K562 (cell line): Measurements from ENCODE around the gene VANGL1. TPM values are rescaled to one million over a fixed set of nuclear protein-coding genes. Genes with fewer than 3 reads are reported as not detected.

ENCODE experiments used
- ATAC-seq: fragments of 200-7000 bp; cut with Tn5 transposase; 3 replicates; pipeline ENCODE4 v1.9.1; 2020; ENCODE audit warnings: moderate library complexity
- BruUV-seq: library from RNA; stranded (reverse); fragments of 400-500 nt; replicated peaks from 2 replicates; lab custom pipeline; 2021; lab: Mats Ljungman, UMichigan
- CTCF ChIA-PET: fragments of 300-600 bp; formaldehyde crosslinking; extraction: SDS; loops from one replicate; lab custom pipeline; 2021; ENCODE audit warnings: low intra/inter-chr PET ratio; lab: Yijun Ruan, JAX
- POLR2A ChIA-PET: fragments of 300-600, 350-650 bp; sonication (Branson Sonifier 250); formaldehyde crosslinking; extraction: SDS; loops from one replicate; lab custom pipeline; 2021; ENCODE audit warnings: antibody characterized with exemption, inconsistent platforms; lab: Yijun Ruan, JAX
- DNase-seq, 4 experiments: peaks; one replicate each; pipeline versions ENCODE4 v3.0.0 to v3.0.0-alpha.2; 2011 to 2018; ENCODE audit warnings: low spot score in 3 of 4, mixed read lengths in 3 of 4; ENCODE audit errors: extremely low read depth in 1 of 4
- FAIRE-seq: peaks from 2 replicates; lab custom pipeline; 2011; peaks lifted over from hg19 to GRCh38; lab: Jason Lieb, UNC
- H2AFZ ChIP-seq: 2 replicates; pipeline ENCODE4 v1.6.0; 2011; ENCODE audit warnings: low read depth, low read length, control low read depth, inconsistent platforms
- H3K27ac ChIP-seq: fragments of 200-600 bp; 3 replicates; pipeline ENCODE4 v1.8.0; 2011; ENCODE audit warnings: low read depth, mild to moderate bottlenecking, control low read depth, inconsistent platforms, low read length, moderate library complexity, mixed read lengths; ENCODE audit errors: extremely low read depth
- H3K27me3 ChIP-seq, 2 experiments: fragments of 300-600 bp in 1 of 2; 2 replicates in 1 of 2; 3 replicates in 1 of 2; pipeline versions ENCODE4 v1.6.0 to v1.8.0; 2011; ENCODE audit warnings: inconsistent platforms in 2 of 2, low read length in 2 of 2, mild to moderate bottlenecking in 1 of 2, mixed read lengths in 1 of 2, moderate library complexity in 1 of 2; ENCODE audit not compliant: control insufficient read depth in 2 of 2, insufficient read depth in 2 of 2
- H3K36me3 ChIP-seq: fragments of 300-600 bp; 3 replicates; pipeline ENCODE4 v1.8.0; 2011; ENCODE audit warnings: mild to moderate bottlenecking, low read length, inconsistent platforms; ENCODE audit not compliant: control insufficient read depth, insufficient read depth
- H3K4me1 ChIP-seq, 2 experiments: fragments of 200-600 bp in 1 of 2; replicated peaks in 1 of 2; 2 replicates in 1 of 2; 3 replicates in 1 of 2; pipeline versions ENCODE4 v1.5.1 to v1.8.0; 2011; ENCODE audit warnings: inconsistent platforms in 2 of 2, low read length in 2 of 2, mild to moderate bottlenecking in 1 of 2, mixed read lengths in 1 of 2, moderate library complexity in 1 of 2; ENCODE audit not compliant: control insufficient read depth in 2 of 2, insufficient read depth in 2 of 2
- H3K4me2 ChIP-seq: 2 replicates; pipeline ENCODE4 v1.6.1; 2011; ENCODE audit warnings: low read length, control low read depth, inconsistent platforms, mixed read lengths; ENCODE audit not compliant: insufficient read depth
- H3K4me3 ChIP-seq: fragments of 200-600 bp; sonication (generic), shearing (Covaris generic); 2 replicates; pipeline ENCODE4 v1.5.1; 2016; ENCODE audit warnings: control low read depth, inconsistent platforms
- H3K79me2 ChIP-seq: fragments of 200-600 bp; 3 replicates; pipeline ENCODE4 v1.8.0; 2011; ENCODE audit warnings: low read length, inconsistent platforms; ENCODE audit not compliant: control insufficient read depth, insufficient read depth
- H3K9ac ChIP-seq, 2 experiments: 2 replicates each; pipeline versions ENCODE4 v1.6.0 to v1.6.1; 2011; ENCODE audit warnings: low read depth in 2 of 2, low read length in 2 of 2, control low read depth in 1 of 2, inconsistent platforms in 1 of 2, mild to moderate bottlenecking in 1 of 2, mixed read lengths in 1 of 2; ENCODE audit not compliant: insufficient read depth in 1 of 2
- H3K9me1 ChIP-seq: one replicate; pipeline ENCODE4 v1.6.0; 2011; ENCODE audit warnings: inconsistent platforms, mild to moderate bottlenecking, low read length, moderate library complexity; ENCODE audit not compliant: control insufficient read depth, insufficient read depth
- H3K9me3 ChIP-seq: replicated peaks from 2 replicates; pipeline ENCODE4 v1.5.1; 2011; ENCODE audit warnings: low read depth, low read length, inconsistent platforms; ENCODE audit not compliant: control insufficient read depth, insufficient read depth
- H4K20me1 ChIP-seq: replicated peaks from 2 replicates; pipeline ENCODE4 v1.6.1; 2011; ENCODE audit warnings: low read length, inconsistent platforms, mixed read lengths; ENCODE audit not compliant: control insufficient read depth, insufficient read depth
- IRF9 ChIP-seq: fragments of 450-650 bp; IDR thresholded peaks from 2 replicates; pipeline ENCODE4 v1.6.1; 2016; ENCODE audit warnings: missing biosample characterization, missing genetic modification characterization
- JUN ChIP-seq, 2 experiments: sonication (generic) in 1 of 2; formaldehyde crosslinking in 1 of 2; IDR thresholded peaks; 2 replicates each; pipeline versions ENCODE4 v1.6.1 to v1.8.0; 2012 to 2022; ENCODE audit warnings: borderline replicate concordance in 2 of 2, mild to moderate bottlenecking in 2 of 2, improper control_type of control experiment in 1 of 2, low read depth in 1 of 2, low read length in 1 of 2, missing genetic modification reagents in 1 of 2
- NCOA1 ChIP-seq: fragments of 450-650 bp; IDR thresholded peaks from 2 replicates; pipeline ENCODE4 v1.6.1; 2016; ENCODE audit warnings: low read depth
- SMAD4 ChIP-seq: fragments of 250-450 bp; sonication (Bioruptor Pico); conservative IDR thresholded peaks from 2 replicates; pipeline ENCODE4 v1.8.0; 2021; ENCODE audit warnings: inconsistent platforms, mild to moderate bottlenecking, moderate library complexity
- SNAPC5 ChIP-seq: fragments of 250-450 bp; sonication (Bioruptor Pico); IDR thresholded peaks from 2 replicates; pipeline ENCODE4 v1.8.0; 2021; ENCODE audit warnings: moderate library complexity, mild to moderate bottlenecking, inconsistent platforms
- XRCC5 ChIP-seq: fragments of 200-400 bp; formaldehyde crosslinking; IDR thresholded peaks from 2 replicates; pipeline ENCODE4 v1.6.1; 2017; ENCODE audit warnings: low read depth, mild to moderate bottlenecking, low read length
- ZBTB26 ChIP-seq: fragments of 450-650 bp; formaldehyde crosslinking; IDR thresholded peaks from 2 replicates; pipeline ENCODE4 v1.4.0; 2022; ENCODE audit warnings: missing genetic modification characterization
- ZHX1 ChIP-seq: fragments of 150-350 bp; conservative IDR thresholded peaks from 2 replicates; pipeline ENCODE4 v1.6.1; 2014; ENCODE audit warnings: low read length
- ZZZ3 ChIP-seq: fragments of 450-650 bp; IDR thresholded peaks from 2 replicates; pipeline ENCODE4 v1.6.1; 2016; ENCODE audit warnings: antibody characterized with exemption, mild to moderate bottlenecking, moderate library complexity
- WGBS: fragments of 100-300 bp; shearing (Covaris generic); methylation state at CpG from one replicate; pipeline ENCODE4 v1.1.6; 2016; ENCODE audit warnings: low coverage, mixed read lengths; ENCODE audit not compliant: insufficient coverage; ENCODE audit errors: missing lambda C conversion rate; 5-methylcytosine and 5-hydroxymethylcytosine counted together
- in situ Hi-C: fragments of 300-500 bp; cut with MboI; formaldehyde crosslinking; loops from 4 replicates; pipeline ENCODE4 v1.15.0; 2018; ENCODE audit warnings: inconsistent platforms, mixed read lengths
- intact Hi-C: fragments of 100-400 bp; cut with micrococcal nuclease; formaldehyde crosslinking; loops from 2 replicates; pipeline ENCODE4 v1.14.2; 2022
- polyA plus RNA-seq, 8 experiments: library from polyadenylated mRNA; depleted of rRNA in 4 of 8; stranded (reverse) in 5 of 8; unstranded in 3 of 8; fragments of >200 nt; fragmentation: Nextera tagmentation in 2 of 8; fragmentation: Illumina TruSeq in 1 of 8; extraction: Ambion mirVana in 2 of 8; extraction: Trizol in 1 of 8; gene quantifications; 2 replicates each; pipeline versions ENCODE4 v1.2.1 to v1.2.3, GENCODE V29; 2011 to 2014; ENCODE audit warnings: inconsistent platforms in 1 of 8, missing spikeins in 1 of 8
- total RNA-seq, 7 experiments: library from RNA; depleted of rRNA in 6 of 7; stranded (reverse); fragments of >200 nt in 6 of 7; fragmentation: Illumina TruSeq in 2 of 7; extraction: Trizol in 2 of 7; gene quantifications; 2 replicates each; pipeline versions ENCODE4 v1.2.1 to v1.2.3, GENCODE V29; 2011 to 2021; ENCODE audit warnings: low replicate concordance in 1 of 7

Gene VANGL1
- total and polyA plus RNA-seq, 9 of the 15 experiments (the other 6 are each of a cell fraction or from before 2014, with no cell fraction given) = 0.90 to 12.8 (median 9.6) TPM

GRCh38 chr1:115713906-115714305, 72.1 kb downstream of the VANGL1 start:
- intact Hi-C loops = no loop called here
- H3K9me1 ChIP-seq = no peaks in the 10 kb centered on the region
- in situ Hi-C loops = loop anchor here (10.0 kb wide), 1 partner anchor 261 kb away; the partner anchor contains the start of gene SLC22A15
- no peak overlapping the region for H2AFZ ChIP-seq
- no peak for DNase-seq
- no peaks in the 10 kb centered on the region for H3K79me2 ChIP-seq
- H3K27ac ChIP-seq = no peak overlapping the region
- no TSS peak for BruUV-seq
- ChIA-PET CTCF (no interaction called here), POLR2A (no interaction called here)
- no peak overlapping the region for H3K9ac ChIP-seq
- no peak overlapping the region for H3K4me2 ChIP-seq
- no peak overlapping the region for H3K4me3 ChIP-seq
- H3K27me3 ChIP-seq = peaks cover 42 to 50% of the 10 kb centered on the region in 2 experiments
- 0% methylated on average over 5 of the region's 5 CpGs for WGBS
- TF ChIP-seq SNAPC5 (no peak), NCOA1 (no peak)
- TF ChIP-seq, all 486 proteins: peak for 0
- ATAC-seq (no peak), FAIRE-seq (no peak)
- no peaks in the 10 kb centered on the region for H3K9me3 ChIP-seq
- H4K20me1 ChIP-seq = no peaks in the 10 kb centered on the region; the same call in 1 of the 2 replicates
- no peaks in the 10 kb centered on the region for H3K4me1 ChIP-seq
- no peaks in the 10 kb centered on the region for H3K36me3 ChIP-seq

- ATAC-seq (no peak), FAIRE-seq (no peak), DNase-seq (no peak)
- H3K36me3 ChIP-seq = no peaks in the 10 kb centered on the region
- peaks cover 41 to 55% of the 10 kb centered on the region in 2 experiments for H3K27me3 ChIP-seq
- H3K9me3 ChIP-seq = no peaks in the 10 kb centered on the region
- H3K4me3 ChIP-seq = no peak overlapping the region
- 0% methylated on average over 1 of the region's 1 CpG for WGBS
- intact Hi-C loops (no loop called here), in situ Hi-C loops (loop anchor here (10.0 kb wide), 1 partner anchor 260 kb away; the partner anchor contains the start of gene SLC22A15)
- H3K27ac ChIP-seq = no peak overlapping the region
- H3K4me1 ChIP-seq = no peaks in the 10 kb centered on the region
- H3K9me1 ChIP-seq = no peaks in the 10 kb centered on the region
- POLR2A ChIA-PET = no interaction called here
- CTCF ChIA-PET = no interaction called here
- H4K20me1 ChIP-seq = no peaks in the 10 kb centered on the region; the same call in 1 of the 2 replicates
- no peaks in the 10 kb centered on the region for H3K79me2 ChIP-seq
- H2AFZ ChIP-seq = no peak overlapping the region
- H3K9ac ChIP-seq = no peak overlapping the region
- BruUV-seq = no TSS peak
- no peak overlapping the region for H3K4me2 ChIP-seq
- no peak for TF ChIP-seq SMAD4 (CRISPR knock-in tag)
- TF ChIP-seq IRF9 (tag) = no peak
- no peak for TF ChIP-seq ZHX1
- TF ChIP-seq NCOA1 = no peak
- no peak for TF ChIP-seq ZBTB26 (CRISPR knock-in tag)
- TF ChIP-seq XRCC5 = no peak
- no peak for TF ChIP-seq JUN (IDR thresholded peaks at IDR 0.05; ENCODE audit: borderline replicate concordance, low read depth, low read length)
- no peak for TF ChIP-seq JUN (CRISPR knock-in tag; IDR thresholded peaks at IDR 0.05; ENCODE audit: borderline replicate concordance)
- no peak for TF ChIP-seq ZZZ3
Observed at GRCh38 chr1:115714572-115715141, 72.9 kb downstream of the VANGL1 start.
